Activated naive CD4-positive, alpha-beta T cell treated with anti-CD3 and anti-CD28 coated beads, Interleukin-2, amount 50 U/mL, for 16 hours (primary cell): ENCODE results near the gene PAWR.
"Not testable (repeated sequence)": the region's sequence is repeated elsewhere in the genome, so short reads cannot be mapped to it uniquely, and the experiment has no call there.

ENCODE experiments used
- DNase-seq: peaks from one replicate; pipeline ENCODE4 v3.0.0-alpha.2; 2020

PAWR gene

GRCh38 chr12:79547044-79547734 lies 143.6 kb downstream of the PAWR start:
- no peak for DNase-seq

DNA sequence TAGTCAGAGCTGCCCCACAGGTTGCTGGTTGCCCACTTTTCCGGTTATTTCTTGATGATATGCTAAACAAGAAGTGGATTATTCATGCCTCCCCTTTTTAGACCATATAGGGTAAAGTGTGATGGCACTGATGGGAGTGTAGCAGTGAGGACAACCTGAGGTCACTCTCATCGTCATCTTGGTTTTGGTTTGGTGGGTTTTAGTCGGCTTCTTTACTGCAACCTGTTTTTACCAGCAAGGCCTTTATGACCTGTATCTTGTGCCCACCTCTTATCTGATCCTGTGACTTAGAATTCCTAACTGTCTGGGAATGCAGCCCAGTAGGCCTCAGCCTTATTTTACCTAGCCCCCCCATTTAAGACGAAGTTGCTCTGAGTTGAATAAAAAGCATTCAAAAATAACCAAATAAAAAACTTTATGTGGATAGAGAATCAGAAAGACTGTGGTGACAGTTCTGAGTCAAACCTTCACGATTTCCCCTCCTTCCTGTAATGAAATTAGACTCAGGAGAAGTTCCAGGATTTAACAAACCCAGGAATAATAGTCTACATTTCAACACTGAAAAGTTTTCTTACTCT lies 144.2 kb downstream of the PAWR start:
- no peak for DNase-seq

GRCh38 chr12:79544439-79544838 lies 146.3 kb downstream of the PAWR start:
- DNase-seq: not testable (repeated sequence)

- DNase-seq: no peak
Observed at GRCh38 chr12:79537675-79538074, 153.1 kb downstream of the PAWR start.

DNA sequence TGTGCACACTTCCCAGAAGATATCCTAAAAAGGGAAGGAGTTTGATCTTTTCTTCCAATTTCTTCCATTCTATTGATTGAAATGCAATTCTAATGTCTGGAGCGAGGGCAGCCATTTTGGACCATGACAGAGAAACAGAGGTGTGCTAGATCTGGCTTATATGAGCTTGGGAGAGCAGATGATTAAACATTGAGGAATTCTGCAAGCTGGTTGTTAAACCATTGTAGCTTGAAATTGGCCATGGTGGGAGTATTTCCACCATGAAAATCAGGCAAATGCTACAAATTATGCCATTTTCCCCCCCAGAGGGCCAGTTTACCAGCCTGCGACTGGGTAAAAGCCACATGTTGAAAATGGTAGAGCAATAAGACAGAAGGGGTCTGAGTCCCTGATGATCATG lies 155.0 kb downstream of the PAWR start:
- no peak for DNase-seq
